Breast epithelium (tissue), 4 donors: ENCODE measurements around the gene CEP44. TPM values are rescaled to one million over a fixed set of nuclear protein-coding genes. Genes with fewer than 3 reads are reported as not detected.
"Not testable (repeated sequence)": the region's sequence is repeated elsewhere in the genome, so short reads cannot be mapped to it uniquely, and the experiment has no call there.

Experiments
- DNase-seq, 2 donors: peaks; one replicate each; pipeline ENCODE4 v3.0.0-alpha.2; 2019; ENCODE audit warnings: low spot score in 2 of 2
- H3K27ac ChIP-seq, 2 donors: fragments of 200-600 bp; sonication (generic) in 1 of 2; one replicate each; pipeline ENCODE4 v1.5.1; 2016 to 2019; ENCODE audit warnings: mild to moderate bottlenecking in 1 of 2
- H3K27me3 ChIP-seq, 2 donors: fragments of 200-600 bp; sonication (generic) in 1 of 2; one replicate each; pipeline versions ENCODE4 v1.5.1 to v1.6.0; 2017 to 2019; ENCODE audit warnings: control low read depth in 1 of 2, mild to moderate bottlenecking in 1 of 2
- H3K36me3 ChIP-seq: fragments of 200-600 bp; one replicate; pipeline ENCODE4 v1.5.1; 2019
- H3K4me1 ChIP-seq, 2 donors: fragments of 200-600 bp; sonication (generic); one replicate each; pipeline ENCODE4 v1.5.1; 2016 to 2019; ENCODE audit warnings: control low read depth in 1 of 2
- H3K4me3 ChIP-seq, 3 donors: fragments of 200-600 bp; sonication (generic); 1 replicate in 2 of 3; 2 replicates in 1 of 3; pipeline ENCODE4 v1.5.1; 2016 to 2019; ENCODE audit warnings: mild to moderate bottlenecking in 3 of 3, moderate library complexity in 2 of 3
- H3K9me3 ChIP-seq, 2 donors: fragments of 200-600 bp; sonication (generic) in 1 of 2; one replicate each; pipeline ENCODE4 v1.5.1; 2016 to 2019; ENCODE audit warnings: control low read depth in 1 of 2
- POLR2A ChIP-seq: fragments of 450-650 bp; IDR thresholded peaks from one replicate; pipeline ENCODE4 v1.6.1; 2016; ENCODE audit warnings: antibody characterized with exemption, mild to moderate bottlenecking, moderate library complexity
- POLR2AphosphoS5 ChIP-seq, 3 donors: sonication (generic); formaldehyde crosslinking; IDR thresholded peaks; one replicate each; pipeline ENCODE4 v1.6.1; 2017; ENCODE audit warnings: antibody characterized with exemption in 3 of 3
- intact Hi-C: fragments of 100-400 bp; cut with DNase I; formaldehyde crosslinking; loops from one replicate; pipeline ENCODE4 v1.15.1; 2023; ENCODE audit warnings: low total_unique reads
- total RNA-seq, 3 donors: library from RNA; depleted of rRNA; stranded (reverse); fragments of >200 nt; gene quantifications; one replicate each; pipeline ENCODE4 v1.1.0, GENCODE V29; 2016
- TF ChIP-seq, protein P1 (sequence below), 3 donors: fragments of 450-650 bp; IDR thresholded peaks; one replicate each; pipeline ENCODE4 v1.5.1; 2016 to 2017; ENCODE audit warnings: antibody characterized with exemption in 3 of 3, mild to moderate bottlenecking in 3 of 3, moderate library complexity in 3 of 3

CEP44 gene
- total RNA-seq, 3 donors from 2014 or later: 12.2 to 30.9 (median 19.7) TPM

DNA sequence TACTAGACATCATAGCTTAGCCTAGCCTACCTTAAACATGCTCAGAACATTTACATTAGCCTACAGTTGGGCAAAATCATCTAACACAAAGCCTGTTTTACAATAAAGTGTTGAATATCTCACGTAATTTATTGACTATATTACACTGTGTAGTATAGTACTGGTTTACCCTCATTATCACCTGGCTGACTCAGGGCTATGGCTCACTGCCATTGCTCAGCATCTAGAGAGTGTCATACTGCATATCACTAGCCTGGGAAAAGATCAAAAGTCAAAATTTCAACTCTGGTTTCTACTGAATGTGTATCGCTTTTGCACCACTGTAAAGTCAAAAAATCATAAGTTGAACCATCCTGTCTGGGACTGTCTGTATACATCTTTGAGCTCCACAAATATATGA, 78.6 kb downstream of the CEP44 start:
- Histone ChIP-seq H3K4me3 (no peak overlapping the region), H3K9me3 (no peaks in the 10 kb centered on the region), H3K4me1 (no peaks in the 10 kb centered on the region), H3K27ac (no peak overlapping the region), H3K27me3 (no peaks in the 10 kb centered on the region), H3K36me3 (no peaks in the 10 kb centered on the region)
- intact Hi-C loops: no loop called here
- DNase-seq: no peak
- no peak for TF ChIP-seq POLR2A
- no peak for TF ChIP-seq POLR2AphosphoS5 (IDR thresholded peaks at IDR 0.05)

DNA sequence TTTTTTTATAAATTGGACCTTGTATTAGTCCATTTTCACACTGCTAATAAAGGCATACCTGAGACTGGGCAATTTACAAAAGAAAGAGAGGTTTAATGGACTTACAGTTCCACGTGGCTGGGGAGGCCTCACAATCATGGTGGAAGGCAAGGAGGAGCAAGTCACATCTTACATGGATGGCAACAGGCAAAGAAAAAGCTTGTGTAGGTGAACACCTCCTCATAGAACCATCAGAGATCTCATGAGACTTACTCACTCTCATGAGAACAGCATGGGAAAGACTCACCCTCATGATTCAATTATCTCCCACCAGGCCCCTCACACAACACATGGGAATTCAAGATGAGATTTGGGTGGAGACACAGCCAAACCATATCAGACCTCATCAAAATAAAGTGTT, 80.1 kb downstream of the CEP44 start:
- H3K4me3 ChIP-seq, H3K27ac ChIP-seq, H3K4me1 ChIP-seq, DNase-seq, H3K27me3 ChIP-seq, H3K36me3 ChIP-seq, H3K9me3 ChIP-seq, intact Hi-C loops: not testable (repeated sequence)

DNA sequence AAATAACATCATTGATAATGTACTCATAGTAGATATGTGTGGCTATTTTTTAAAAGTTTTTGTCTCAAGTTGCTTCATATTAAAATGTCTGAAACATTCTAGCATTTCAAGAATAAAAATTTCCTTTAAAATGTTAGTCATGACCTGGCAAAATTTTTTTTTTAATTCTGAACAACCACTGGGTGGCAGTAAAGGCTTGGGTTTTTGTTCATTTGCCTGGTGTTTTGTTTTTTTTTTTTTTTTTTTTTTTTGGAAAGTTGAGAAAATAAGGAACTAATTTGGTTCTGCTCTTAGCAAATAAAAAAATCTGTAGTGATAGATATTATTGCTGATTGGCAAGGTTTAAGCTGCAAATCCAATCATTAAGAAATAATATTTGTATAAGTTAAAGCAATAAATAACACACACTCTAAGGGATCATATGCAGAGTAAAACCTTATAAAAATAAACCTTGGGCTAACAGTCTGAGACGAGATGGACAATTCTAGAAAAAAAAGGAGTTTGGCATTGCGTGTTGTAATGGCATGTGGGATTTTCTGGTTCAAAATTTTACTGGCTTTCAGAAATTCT, 81.4 kb downstream of the CEP44 start:
- intact Hi-C loops: no loop called here
- peaks cover 0 to 8% of the 10 kb centered on the region in 2 donors for H3K9me3 ChIP-seq
- H3K4me3 ChIP-seq: no peak overlapping the region
- no peaks in the 10 kb centered on the region for H3K27me3 ChIP-seq
- H3K4me1 ChIP-seq: no peaks in the 10 kb centered on the region
- TF ChIP-seq, protein P1, sequence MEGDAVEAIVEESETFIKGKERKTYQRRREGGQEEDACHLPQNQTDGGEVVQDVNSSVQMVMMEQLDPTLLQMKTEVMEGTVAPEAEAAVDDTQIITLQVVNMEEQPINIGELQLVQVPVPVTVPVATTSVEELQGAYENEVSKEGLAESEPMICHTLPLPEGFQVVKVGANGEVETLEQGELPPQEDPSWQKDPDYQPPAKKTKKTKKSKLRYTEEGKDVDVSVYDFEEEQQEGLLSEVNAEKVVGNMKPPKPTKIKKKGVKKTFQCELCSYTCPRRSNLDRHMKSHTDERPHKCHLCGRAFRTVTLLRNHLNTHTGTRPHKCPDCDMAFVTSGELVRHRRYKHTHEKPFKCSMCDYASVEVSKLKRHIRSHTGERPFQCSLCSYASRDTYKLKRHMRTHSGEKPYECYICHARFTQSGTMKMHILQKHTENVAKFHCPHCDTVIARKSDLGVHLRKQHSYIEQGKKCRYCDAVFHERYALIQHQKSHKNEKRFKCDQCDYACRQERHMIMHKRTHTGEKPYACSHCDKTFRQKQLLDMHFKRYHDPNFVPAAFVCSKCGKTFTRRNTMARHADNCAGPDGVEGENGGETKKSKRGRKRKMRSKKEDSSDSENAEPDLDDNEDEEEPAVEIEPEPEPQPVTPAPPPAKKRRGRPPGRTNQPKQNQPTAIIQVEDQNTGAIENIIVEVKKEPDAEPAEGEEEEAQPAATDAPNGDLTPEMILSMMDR (IDR thresholded peaks at IDR 0.05): peak in 2 of 3 donors; percentile 52 to 58
- no peak for TF ChIP-seq POLR2A
- no peak for DNase-seq
- no peaks in the 10 kb centered on the region for H3K36me3 ChIP-seq
- H3K27ac ChIP-seq: no peak overlapping the region

DNA sequence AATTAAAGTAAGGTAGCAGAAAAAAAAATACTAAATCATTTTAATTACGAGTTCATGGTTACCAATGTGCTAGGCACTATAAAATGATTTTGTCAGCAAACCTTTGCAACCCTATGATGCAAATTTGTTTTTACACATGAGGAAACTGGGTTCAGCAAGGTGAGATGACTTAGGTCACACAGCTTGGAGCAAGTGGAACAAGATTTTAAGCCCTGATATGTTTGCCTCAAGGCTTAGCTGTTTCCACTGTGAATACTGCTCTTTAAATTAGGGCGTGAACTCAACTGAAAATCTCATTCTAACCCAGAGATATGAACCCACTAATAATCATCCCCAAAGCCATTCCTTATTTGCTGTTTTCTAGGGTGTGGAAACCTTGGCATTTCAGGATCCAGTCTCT, 86.3 kb downstream of the CEP44 start:
- Histone ChIP-seq H3K4me1 (no peaks in the 10 kb centered on the region), H3K4me3 (no peak overlapping the region), H3K27ac (no peak overlapping the region), H3K9me3 (peaks cover 0 to 8% of the 10 kb centered on the region in 2 donors), H3K36me3 (no peaks in the 10 kb centered on the region), H3K27me3 (no peaks in the 10 kb centered on the region)
- no peak for DNase-seq
- TF ChIP-seq, protein P1 (IDR thresholded peaks at IDR 0.05): no peak
- no peak for TF ChIP-seq POLR2A
- no peak for TF ChIP-seq POLR2AphosphoS5 (IDR thresholded peaks at IDR 0.05)
- intact Hi-C loops: no loop called here

DNA sequence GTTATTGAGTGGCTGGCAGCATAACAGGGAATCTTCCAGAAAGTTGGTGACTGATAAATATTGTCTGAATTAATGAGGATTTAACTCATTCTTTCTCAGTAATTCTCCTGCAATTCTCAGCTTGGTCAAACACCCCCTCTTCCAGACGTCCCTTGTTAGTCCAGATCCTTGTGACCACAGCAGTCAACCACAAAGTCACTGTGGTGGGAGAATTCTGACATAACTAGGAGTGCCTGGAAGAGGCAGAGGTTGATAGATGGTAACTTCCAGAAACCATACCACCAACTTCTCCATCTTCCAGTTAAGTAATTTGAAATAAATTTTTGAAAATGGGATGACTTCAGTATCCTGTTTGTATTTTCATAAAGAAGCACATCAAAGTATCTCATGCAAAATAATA, 90.1 kb downstream of the CEP44 start:
- Histone ChIP-seq H3K27me3 (no peaks in the 10 kb centered on the region), H3K9me3 (no peaks in the 10 kb centered on the region), H3K27ac (no peak overlapping the region), H3K36me3 (no peaks in the 10 kb centered on the region), H3K4me3 (no peak overlapping the region), H3K4me1 (no peaks in the 10 kb centered on the region)
- no peak for DNase-seq
- intact Hi-C loops: no loop called here
- TF ChIP-seq POLR2AphosphoS5 (IDR thresholded peaks at IDR 0.05) (no peak), POLR2A (no peak)
- TF ChIP-seq, protein P1 (IDR thresholded peaks at IDR 0.05): no peak

DNA sequence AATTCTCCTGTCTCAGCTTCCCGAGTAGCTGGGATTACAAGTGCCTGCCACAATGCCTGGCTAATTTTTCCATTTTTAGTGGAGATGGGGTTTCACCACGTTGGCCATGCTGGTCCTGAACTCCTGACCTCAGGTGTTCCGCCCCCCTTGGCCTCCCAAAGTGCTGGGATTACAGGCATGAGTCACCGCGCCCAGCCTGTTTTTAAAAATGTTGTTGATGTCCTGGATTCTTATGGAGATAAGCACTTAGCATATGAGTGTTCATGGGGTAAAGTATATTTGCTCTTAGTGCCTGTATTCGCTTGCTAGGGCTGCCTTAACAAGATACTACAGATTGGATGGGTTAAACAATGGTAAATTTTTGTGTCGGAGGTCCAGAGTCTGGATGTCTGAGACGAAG, 91.7 kb downstream of the CEP44 start:
- Histone ChIP-seq H3K36me3 (no peaks in the 10 kb centered on the region), H3K4me3 (no peak overlapping the region), H3K27ac (no peak overlapping the region), H3K27me3 (no peaks in the 10 kb centered on the region), H3K9me3 (no peaks in the 10 kb centered on the region), H3K4me1 (no peaks in the 10 kb centered on the region)
- DNase-seq: no peak
- TF ChIP-seq POLR2AphosphoS5 (IDR thresholded peaks at IDR 0.05) (no peak), POLR2A (no peak)
- TF ChIP-seq, protein P1 (IDR thresholded peaks at IDR 0.05): no peak
- intact Hi-C loops: no loop called here
